ENCODE results near the gene RBM3.
"Not testable (repeated sequence)": the region's sequence is repeated elsewhere in the genome, so short reads cannot be mapped to it uniquely, and the experiment has no call there.

DNA sequence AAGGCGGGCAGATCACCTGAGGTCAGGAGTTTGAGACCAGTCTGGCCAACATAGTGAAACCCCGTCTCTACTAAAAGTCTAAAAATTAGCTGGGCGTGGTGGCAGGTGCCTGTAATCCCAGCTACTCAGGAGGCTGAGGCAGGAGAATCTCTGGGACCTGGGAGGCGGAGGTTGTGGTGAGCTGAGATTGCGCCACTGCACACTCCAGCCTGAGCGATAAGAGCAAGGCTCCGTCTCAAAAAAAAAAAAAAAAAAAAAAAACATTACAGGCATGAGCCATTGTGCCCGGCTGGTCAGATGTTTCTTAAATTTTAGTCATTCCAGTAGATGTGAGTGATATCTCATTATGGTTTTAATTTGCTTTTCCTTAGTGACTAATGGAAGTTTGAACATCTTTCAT lies 48.4 kb upstream of the RBM3 start:
- TF ChIP-seq, protein P1, sequence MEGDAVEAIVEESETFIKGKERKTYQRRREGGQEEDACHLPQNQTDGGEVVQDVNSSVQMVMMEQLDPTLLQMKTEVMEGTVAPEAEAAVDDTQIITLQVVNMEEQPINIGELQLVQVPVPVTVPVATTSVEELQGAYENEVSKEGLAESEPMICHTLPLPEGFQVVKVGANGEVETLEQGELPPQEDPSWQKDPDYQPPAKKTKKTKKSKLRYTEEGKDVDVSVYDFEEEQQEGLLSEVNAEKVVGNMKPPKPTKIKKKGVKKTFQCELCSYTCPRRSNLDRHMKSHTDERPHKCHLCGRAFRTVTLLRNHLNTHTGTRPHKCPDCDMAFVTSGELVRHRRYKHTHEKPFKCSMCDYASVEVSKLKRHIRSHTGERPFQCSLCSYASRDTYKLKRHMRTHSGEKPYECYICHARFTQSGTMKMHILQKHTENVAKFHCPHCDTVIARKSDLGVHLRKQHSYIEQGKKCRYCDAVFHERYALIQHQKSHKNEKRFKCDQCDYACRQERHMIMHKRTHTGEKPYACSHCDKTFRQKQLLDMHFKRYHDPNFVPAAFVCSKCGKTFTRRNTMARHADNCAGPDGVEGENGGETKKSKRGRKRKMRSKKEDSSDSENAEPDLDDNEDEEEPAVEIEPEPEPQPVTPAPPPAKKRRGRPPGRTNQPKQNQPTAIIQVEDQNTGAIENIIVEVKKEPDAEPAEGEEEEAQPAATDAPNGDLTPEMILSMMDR (IDR thresholded peaks at IDR 0.05): not testable (repeated sequence)
- not testable (repeated sequence) for TF ChIP-seq POLR2A (IDR thresholded peaks at IDR 0.05)

Data from thyroid gland (tissue), 4 donors.